Adrenal gland (tissue), 12 donors: ENCODE results near the gene CNPY2. TPM values are rescaled to one million over a fixed set of nuclear protein-coding genes. Genes with fewer than 3 reads are reported as not detected.
A peak's percentile ranks its signal among the peaks of the same experiment; 100 is the strongest.
"Not testable (repeated sequence)": the region's sequence is repeated elsewhere in the genome, so short reads cannot be mapped to it uniquely, and the experiment has no call there.

ENCODE experiments used
- DNase-seq, 7 donors: peaks; one replicate each; pipeline ENCODE4 v3.0.0-alpha.2; 2019 to 2020
- H3K27ac ChIP-seq, 5 donors: fragments of 200-600 bp; sonication (generic) in 4 of 5; 1 replicate in 3 of 5; 2 replicates in 2 of 5; pipeline versions ENCODE4 v1.5.1 to v1.8.0; 2016 to 2020; ENCODE audit warnings: mild to moderate bottlenecking in 1 of 5
- H3K27me3 ChIP-seq: fragments of 200-600 bp; 2 replicates; pipeline ENCODE4 v1.8.0; 2021
- H3K36me3 ChIP-seq, 2 donors: fragments of 200-600 bp; replicated peaks in 1 of 2; 1 replicate in 1 of 2; 2 replicates in 1 of 2; pipeline versions ENCODE4 v1.5.1 to v1.8.0; 2018 to 2022
- H3K4me1 ChIP-seq, 2 donors: fragments of 200-600 bp; replicated peaks in 1 of 2; 1 replicate in 1 of 2; 2 replicates in 1 of 2; pipeline versions ENCODE4 v1.5.1 to v1.8.0; 2018 to 2021
- H3K4me3 ChIP-seq, 4 donors: fragments of 200-600 bp; sonication (generic) in 3 of 4; one replicate each; pipeline ENCODE4 v1.5.1; 2016 to 2018
- H3K9me3 ChIP-seq, 3 donors: fragments of 200-600 bp; sonication (generic) in 1 of 3; replicated peaks in 1 of 3; 1 replicate in 2 of 3; 2 replicates in 1 of 3; pipeline versions ENCODE4 v1.5.1 to v1.8.0; 2016 to 2021
- POLR2A ChIP-seq, 2 donors: fragments of 450-650 bp; IDR thresholded peaks; one replicate each; pipeline ENCODE4 v1.6.1; 2017; ENCODE audit warnings: antibody characterized with exemption in 2 of 2, mild to moderate bottlenecking in 2 of 2, moderate library complexity in 1 of 2
- WGBS, 4 donors: extraction: QIAGEN DNeasy Blood & Tissue Kit in 2 of 4; methylation state at CpG; one replicate each; pipeline versions ENCODE4 v1.1.5 to v1.1.7; 2013 to 2017; 5-methylcytosine and 5-hydroxymethylcytosine counted together
- intact Hi-C, 2 donors: fragments of 100-400 bp; cut with DNase I; formaldehyde crosslinking; loops; one replicate each; pipeline versions ENCODE4 v1.14.1 to v1.15.0; 2022 to 2023
- polyA plus RNA-seq, 3 donors: library from polyadenylated mRNA; stranded (reverse); fragments of 200-250 nt in 2 of 3; fragments of 350-450 nt in 1 of 3; fragmentation: Illumina TruSeq in 1 of 3; extraction: RNeasy Lipid Tissue Mini Kit (QIAGEN cat#74804) in 1 of 3; gene quantifications; one replicate each; pipeline ENCODE4 v1.2.3, GENCODE V29; 2013 to 2014
- total RNA-seq, 9 donors: library from RNA; depleted of rRNA in 4 of 9; stranded (reverse); fragments of >200 nt in 4 of 9; fragments of 120-200 nt in 1 of 9; fragmentation: NEBNext Ultra II Directional in 1 of 9; extraction: Animal tissue kit (Norgen Biotek cat#: 25700) in 1 of 9; gene quantifications; one replicate each; pipeline versions ENCODE4 v1.1.0 to v1.2.4, GENCODE V29; 2013 to 2023
- TF ChIP-seq, protein P1 (sequence below), 6 experiments: fragments of 450-650 bp in 4 of 6; fragments of 200-600 bp in 2 of 6; sonication (generic) in 1 of 6; IDR thresholded peaks; 1 replicate in 5 of 6; 2 replicates in 1 of 6; pipeline versions ENCODE4 v1.5.1 to v1.8.0; 2016 to 2021; ENCODE audit warnings: antibody characterized with exemption in 6 of 6, mild to moderate bottlenecking in 2 of 6, moderate library complexity in 1 of 6
- donor health status: healthy with polysubstance abuse.
- donor health status: Bipolar disorder and iron deficiency.
- donor health status: DM: yes; HTN: yes; CAD: no.
- donor health status: DM: no; HTN: no; CAD: no.
- donor health status: DM: no; HTN: no; CAD: no.
- donor health status: DM: yes; HTN: yes; CAD: no.

Gene CNPY2
- total and polyA plus RNA-seq, 12 donors: 103 to 192 (median 149) TPM

DNA sequence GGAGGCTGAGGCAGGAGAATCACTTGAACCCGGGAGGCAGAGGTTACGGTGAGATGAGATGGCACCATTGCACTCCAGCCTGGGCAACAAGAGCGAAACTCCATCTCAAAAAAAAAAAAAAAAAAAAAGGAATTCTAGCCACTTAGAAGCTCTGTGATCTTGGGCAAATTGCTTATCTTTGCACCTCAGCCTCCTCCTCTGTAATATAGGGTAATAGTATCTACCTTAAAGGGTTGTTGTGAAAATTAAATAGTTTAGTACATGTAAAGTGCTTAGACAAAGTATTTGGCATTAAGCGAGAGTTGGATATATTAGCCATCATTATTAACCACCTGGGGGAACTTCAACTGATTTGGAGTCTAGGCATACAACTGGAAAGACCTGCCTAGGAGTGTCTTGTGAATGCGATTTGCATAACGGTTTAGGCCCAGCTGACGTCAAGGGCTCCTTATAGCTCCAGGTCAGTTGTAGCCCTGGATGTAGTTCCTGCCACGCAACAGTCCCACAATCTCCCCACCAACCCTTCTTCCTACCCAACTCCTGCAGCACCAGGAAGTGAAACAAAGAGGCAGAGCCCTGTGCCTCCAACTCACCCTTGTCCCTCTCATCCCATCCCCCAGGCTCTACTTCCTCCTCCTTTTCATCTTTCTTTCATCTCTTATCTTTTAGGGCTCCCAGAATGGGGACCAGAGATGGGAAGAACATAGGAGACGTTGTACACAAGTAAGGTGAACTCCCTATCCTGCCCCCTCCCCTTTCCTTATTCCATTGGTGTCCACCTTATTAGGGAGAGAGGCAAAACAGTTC lies 20.8 kb upstream of the CNPY2 start:
- Histone ChIP-seq H3K9me3 (no peaks in the 10 kb centered on the region), H3K4me1 (peaks cover 7 to 24% of the 10 kb centered on the region in 2 donors), H3K27ac (peak overlapping the region in 1 of 5 donors; percentile 21), H3K27me3 (no peaks in the 10 kb centered on the region), H3K36me3 (no peaks in the 10 kb centered on the region), H3K4me3 (no peak overlapping the region)
- peak in 2 of 7 donors; percentile 32 to 40 for DNase-seq
- intact Hi-C loops: no loop called here
- TF ChIP-seq POLR2A (IDR thresholded peaks at IDR 0.05): no peak
- TF ChIP-seq, protein P1, sequence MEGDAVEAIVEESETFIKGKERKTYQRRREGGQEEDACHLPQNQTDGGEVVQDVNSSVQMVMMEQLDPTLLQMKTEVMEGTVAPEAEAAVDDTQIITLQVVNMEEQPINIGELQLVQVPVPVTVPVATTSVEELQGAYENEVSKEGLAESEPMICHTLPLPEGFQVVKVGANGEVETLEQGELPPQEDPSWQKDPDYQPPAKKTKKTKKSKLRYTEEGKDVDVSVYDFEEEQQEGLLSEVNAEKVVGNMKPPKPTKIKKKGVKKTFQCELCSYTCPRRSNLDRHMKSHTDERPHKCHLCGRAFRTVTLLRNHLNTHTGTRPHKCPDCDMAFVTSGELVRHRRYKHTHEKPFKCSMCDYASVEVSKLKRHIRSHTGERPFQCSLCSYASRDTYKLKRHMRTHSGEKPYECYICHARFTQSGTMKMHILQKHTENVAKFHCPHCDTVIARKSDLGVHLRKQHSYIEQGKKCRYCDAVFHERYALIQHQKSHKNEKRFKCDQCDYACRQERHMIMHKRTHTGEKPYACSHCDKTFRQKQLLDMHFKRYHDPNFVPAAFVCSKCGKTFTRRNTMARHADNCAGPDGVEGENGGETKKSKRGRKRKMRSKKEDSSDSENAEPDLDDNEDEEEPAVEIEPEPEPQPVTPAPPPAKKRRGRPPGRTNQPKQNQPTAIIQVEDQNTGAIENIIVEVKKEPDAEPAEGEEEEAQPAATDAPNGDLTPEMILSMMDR (IDR thresholded peaks at IDR 0.05): no peak
- WGBS, 4 donors: 75 to 85% (median 76%) methylated on average over 9 of the region's 9 CpGs

DNA sequence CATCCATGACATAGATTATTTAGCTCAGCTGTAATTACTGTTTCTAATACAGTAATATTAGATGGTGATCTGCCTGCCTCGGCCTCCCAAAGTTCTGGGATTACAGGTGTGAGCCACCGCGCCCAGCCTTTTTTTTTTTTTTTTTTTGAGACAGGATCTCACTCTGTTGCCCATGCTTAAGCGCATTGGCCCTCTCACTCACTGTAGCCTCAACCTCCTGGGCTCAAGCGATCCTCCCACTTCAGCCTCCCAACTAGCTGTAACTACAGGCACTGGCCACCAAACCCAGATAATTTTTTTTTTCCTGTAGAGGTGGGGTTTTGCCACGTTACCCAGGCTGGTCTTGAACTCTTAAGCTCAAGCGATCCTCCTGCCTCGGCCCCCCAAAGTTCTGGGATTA lies 19.7 kb upstream of the CNPY2 start:
- H3K27ac ChIP-seq, DNase-seq, intact Hi-C loops, H3K36me3 ChIP-seq, H3K27me3 ChIP-seq, H3K4me3 ChIP-seq, H3K9me3 ChIP-seq: not testable (repeated sequence)
- 94 to 96% (median 95%) methylated on average over 7 to 8 of the region's 8 CpGs for WGBS, 4 donors
- H3K4me1 ChIP-seq: peaks cover 7 to 24% of the 10 kb centered on the region in 2 donors

DNA sequence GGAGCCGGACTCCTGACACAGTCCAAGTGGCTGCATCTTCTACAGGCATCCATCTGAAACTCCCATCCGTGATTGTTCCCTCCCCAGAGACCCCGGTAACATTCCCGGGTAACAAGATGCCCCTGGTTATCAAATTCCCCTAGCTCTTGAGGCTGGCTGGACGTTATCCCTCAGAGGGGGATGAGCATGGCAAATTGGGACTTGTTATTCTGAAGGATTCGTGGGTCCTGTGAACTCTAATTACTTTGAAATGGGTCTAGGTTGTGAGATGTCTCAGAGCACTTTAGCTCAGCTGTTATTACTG lies 18.7 kb upstream of the CNPY2 start:
- Histone ChIP-seq H3K9me3 (no peaks in the 10 kb centered on the region), H3K27me3 (no peaks in the 10 kb centered on the region), H3K36me3 (no peaks in the 10 kb centered on the region), H3K4me1 (peaks cover 7 to 24% of the 10 kb centered on the region in 2 donors), H3K4me3 (peak overlapping the region; percentile 12 to 57 (median 37)), H3K27ac (peak overlapping the region; percentile 85 to 96 (median 87))
- WGBS, 4 donors: 7 to 10% (median 8%) methylated on average over 6 of the region's 6 CpGs
- TF ChIP-seq, protein P1 (IDR thresholded peaks at IDR 0.05): no peak
- no peak for TF ChIP-seq POLR2A (IDR thresholded peaks at IDR 0.05)
- DNase-seq: no peak
- intact Hi-C loops: no loop called here

DNA sequence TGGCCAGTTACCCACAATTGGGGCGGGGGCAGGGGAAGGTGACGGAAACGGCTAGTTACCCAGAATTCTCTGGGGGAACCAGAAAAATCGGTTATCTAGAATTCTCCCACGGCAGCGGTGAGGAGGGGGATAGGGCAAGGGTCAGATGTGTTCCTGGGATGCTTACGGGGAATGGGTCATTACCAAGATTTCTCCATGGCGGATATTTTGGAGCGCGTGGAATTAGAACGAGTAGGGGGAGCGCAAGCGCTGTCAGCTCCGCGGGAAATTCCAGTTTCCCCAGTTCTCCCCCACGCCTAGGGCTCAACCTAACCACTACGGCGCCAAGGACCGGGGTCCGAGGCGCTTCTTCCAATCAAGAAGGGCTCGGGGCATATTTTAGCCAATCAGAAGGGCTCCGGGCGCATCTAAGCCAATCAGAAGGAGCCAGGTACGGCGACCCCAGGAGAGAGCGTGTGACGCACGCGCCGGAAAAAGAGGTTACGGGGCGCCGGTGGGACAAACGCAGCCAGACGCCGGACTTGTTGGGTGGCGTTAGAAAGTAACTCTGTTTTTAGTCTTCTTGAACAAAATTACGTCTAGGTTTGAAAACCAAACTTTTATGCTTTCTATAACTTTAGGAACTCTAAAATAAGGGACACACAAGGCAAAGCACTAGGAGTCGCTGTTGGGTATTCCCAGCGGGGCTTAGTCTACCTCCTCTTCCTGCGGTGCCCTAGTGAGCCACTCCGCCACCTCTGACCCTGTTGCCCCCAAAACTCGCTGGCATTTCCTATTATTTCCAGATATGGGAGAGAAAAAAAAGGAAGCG lies 18.1 kb upstream of the CNPY2 start, which contains the start of gene PAN2:
Gene PAN2, minus strand, starts transcription at position 322 of the 811 bp plus-strand sequence. CDS start 906 bp downstream, outside the sequence.
- Histone ChIP-seq H3K36me3 (no peaks in the 10 kb centered on the region), H3K4me3 (peak within 1 kb of the TSS; percentile 44 to 58 (median 55)), H3K27ac (peak within 1 kb of the TSS; percentile 85 to 96 (median 87)), H3K27me3 (no peaks in the 10 kb centered on the region), H3K4me1 (peaks cover 7 to 22% of the 10 kb centered on the region in 2 donors), H3K9me3 (no peaks in the 10 kb centered on the region)
- intact Hi-C loops: no loop called here
- DNase-seq: peak; percentile 94 to 99 (median 98)
- WGBS, 4 donors: 0 to 1% (median 0%) methylated on average over 44 to 45 of the region's 45 CpGs
- peak; percentile 18 to 65 for TF ChIP-seq POLR2A (IDR thresholded peaks at IDR 0.05)
- TF ChIP-seq, protein P1 (IDR thresholded peaks at IDR 0.05): peak; percentile 36 to 69 (median 59)
